Mucosa of gallbladder (tissue), 1 donor: Measurements from ENCODE around the gene TNNC1. TPM values are rescaled to one million over a fixed set of nuclear protein-coding genes. Genes with fewer than 3 reads are reported as not detected.

Experiments used
- DNase-seq: peaks from one replicate; pipeline ENCODE4 v3.0.0-alpha.2; 2020; ENCODE audit warnings: low spot score
- total RNA-seq: library from RNA; stranded (reverse); gene quantifications from one replicate; pipeline ENCODE4 v1.2.1, GENCODE V29; 2021
- donor health status: DM: no; HTN: no; CAD: no.

The TNNC1 gene
- total RNA-seq: 0.81 TPM

DNA sequence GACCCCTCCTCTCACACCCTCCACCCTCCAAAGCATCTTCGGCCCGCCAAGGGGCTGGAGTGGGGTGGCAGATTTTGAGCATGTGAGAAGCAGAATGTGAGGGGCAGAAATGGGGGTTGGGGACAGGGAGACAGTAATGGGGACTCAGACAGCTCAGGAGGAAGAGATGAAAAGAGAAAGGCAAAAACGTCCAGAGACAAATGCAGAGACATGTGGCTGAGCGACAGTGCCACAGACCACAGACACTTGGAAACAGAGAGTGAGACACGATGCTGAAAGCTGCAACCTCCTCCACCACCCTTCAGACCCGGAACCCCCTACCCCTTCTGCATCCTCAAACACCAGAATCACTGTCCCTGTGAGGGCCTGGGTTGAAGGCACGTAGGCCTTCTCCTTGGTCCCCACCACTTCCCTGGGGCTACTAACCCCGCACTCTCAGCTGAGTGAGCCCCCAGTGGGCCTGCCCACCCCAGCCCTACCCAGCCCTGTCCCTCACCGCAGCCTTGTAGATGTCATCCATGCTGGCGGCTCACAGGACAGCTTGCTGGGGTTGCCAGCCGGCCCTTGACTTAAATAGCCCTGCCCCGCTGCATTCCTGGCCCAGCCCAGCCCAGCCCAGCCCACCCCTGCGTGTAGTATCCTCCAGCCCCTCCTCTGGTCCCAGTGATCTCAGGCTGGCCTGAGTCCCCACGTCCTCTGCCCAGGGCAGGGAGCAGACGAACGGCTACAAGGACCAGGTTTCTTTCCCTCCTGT, at the start of gene TNNC1:
Gene TNNC1, minus strand, starts transcription at position 546 of the 754 bp plus-strand sequence. Its CDS starts 26 bp downstream, at position 520.
- no peak for DNase-seq

DNA sequence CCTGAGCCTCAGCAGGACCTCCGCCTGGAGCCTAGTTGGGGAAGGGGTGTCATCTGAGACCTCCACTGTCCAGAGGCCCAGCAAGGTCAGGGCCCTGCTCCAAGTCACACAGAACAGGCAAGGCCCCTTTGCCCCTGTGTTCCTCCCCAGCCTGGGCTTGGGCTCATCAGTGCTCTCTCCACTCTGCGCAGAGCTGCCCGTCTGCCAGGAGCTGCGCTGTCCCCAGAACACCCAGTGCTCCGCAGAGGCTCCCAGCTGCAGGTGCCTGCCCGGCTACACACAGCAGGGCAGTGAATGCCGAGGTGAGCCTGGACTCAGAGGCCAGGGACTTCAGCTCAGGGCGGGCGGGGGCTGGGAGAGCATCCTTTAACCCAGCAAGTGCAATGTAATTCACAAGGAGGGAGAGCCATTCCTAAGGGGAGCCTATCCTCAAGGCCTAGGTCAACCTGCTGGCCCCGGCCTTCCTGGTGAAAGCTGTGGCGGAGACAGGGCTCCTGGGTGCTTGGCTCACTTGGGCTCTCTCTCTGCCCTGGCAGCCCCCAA, 49.0 kb upstream of the TNNC1 start:
- DNase-seq: no peak

DNA sequence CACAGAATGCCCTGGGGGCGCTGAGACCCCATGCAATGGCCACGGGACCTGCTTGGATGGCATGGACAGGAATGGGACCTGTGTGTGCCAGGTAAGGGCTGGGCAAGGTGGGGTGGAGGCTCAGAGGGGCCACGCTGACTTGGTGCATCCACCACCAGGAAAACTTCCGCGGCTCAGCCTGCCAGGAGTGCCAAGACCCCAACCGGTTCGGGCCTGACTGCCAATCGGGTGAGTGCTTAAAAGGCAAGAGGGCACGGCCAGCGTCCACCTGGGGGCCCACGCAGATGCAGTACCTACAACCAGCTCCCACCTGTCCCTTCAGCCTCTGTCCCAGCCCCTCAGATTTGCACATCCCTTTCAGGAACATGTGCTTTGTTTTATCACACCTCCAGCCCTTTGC, 48.2 kb upstream of the TNNC1 start:
- no peak for DNase-seq

DNA sequence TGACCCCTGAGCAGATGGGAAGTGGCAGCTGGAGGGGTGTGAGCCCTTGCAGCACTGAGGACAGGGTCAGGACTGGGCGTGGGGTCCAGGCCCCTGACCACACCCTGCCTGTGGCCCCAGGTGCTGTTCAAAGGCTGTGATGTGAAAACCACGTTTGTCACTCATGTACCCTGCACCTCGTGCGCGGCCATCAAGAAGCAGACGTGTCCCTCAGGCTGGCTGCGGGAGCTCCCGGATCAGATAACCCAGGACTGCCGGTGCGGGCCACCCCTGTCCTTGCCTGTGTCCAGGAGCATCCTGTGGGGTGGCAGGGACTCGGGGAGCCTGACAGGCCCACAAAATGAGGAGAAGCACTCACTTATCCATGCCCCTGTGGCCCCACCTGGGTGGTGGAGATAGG, 47.2 kb upstream of the TNNC1 start:
- no peak for DNase-seq

DNA sequence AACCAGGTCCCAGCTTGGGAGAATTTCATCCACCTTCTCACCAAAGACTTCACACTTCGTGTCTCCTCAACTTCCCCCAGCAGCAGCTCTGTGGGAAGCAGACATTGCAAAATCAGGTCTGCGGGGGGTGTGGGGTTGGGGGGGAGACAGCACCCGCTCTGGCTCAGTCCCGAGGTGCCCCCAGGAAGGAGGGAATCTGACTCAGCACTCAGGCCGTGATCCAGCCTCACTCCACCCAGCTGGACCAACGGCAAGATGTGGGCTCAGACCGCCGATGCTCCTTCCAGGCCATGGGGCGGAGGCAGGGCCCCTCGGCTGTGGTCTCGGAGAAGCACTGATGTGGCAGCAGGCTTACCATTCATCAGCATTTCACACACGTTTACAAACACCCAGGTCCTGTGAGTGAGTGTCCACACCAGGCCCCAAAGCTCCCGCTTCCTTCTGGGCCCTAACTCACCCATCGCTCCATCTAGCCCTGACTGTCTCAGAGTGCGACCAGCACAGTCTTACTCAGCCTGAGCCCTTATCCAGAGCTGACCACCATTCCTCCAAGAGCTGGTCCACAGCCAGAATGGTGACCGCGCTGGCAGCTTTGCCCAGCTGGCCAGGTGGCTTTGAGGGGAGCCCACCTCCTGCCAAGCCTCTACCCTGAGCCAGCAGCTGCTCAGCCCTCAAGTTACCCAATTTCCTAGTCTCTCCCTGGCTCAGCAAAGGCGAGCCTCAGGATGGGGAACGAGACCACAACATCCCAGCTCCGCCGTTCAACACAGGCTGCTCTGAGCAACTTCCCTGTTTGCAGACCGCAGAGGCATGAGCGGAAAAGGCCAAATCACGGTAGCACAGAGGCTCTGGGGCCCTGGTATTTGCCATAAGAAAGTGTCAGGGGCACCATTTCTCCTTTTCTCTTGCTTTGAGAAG, 44.6 kb upstream of the TNNC1 start:
- peak; percentile 47 for DNase-seq

DNA sequence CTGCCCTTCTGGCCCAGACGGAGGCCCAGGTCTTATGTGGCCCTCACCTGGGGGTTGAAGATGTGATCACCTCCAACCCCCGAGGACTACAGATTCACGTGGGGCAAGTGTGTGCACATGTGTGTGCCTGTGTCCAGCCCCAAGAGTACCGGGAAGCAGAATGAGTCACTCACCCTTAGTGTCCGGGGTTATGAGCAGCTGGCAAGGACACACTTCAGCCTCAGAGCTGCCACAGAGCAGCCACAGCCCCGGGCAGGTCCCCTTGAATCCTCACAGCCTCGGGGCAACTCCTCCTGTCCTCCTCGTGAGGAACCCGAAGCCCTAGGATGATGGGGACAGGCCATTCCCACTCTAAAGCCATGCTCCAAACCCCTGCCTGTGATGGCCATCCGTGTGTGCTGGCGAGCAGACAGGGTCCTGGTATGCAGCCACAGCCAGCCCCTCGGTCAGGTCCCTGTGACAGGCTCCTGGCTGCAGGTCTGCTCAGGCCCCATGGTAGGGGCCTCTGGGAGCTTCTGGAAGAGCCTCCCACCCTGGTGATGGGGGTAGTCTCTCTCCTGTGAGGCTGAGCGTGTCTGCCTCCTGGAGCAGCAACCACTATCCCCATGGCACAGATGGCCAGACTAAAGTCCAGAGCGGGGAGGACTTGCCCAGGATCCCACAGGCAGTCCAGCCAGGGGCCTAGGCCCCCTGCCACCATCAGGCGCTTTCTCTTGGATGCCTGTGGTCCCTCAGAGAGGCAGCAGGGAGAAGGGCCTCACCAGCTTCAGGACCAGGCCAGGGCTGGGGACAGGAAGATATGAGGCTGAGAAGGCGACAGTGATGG, 42.1 kb upstream of the TNNC1 start:
- no peak for DNase-seq

DNA sequence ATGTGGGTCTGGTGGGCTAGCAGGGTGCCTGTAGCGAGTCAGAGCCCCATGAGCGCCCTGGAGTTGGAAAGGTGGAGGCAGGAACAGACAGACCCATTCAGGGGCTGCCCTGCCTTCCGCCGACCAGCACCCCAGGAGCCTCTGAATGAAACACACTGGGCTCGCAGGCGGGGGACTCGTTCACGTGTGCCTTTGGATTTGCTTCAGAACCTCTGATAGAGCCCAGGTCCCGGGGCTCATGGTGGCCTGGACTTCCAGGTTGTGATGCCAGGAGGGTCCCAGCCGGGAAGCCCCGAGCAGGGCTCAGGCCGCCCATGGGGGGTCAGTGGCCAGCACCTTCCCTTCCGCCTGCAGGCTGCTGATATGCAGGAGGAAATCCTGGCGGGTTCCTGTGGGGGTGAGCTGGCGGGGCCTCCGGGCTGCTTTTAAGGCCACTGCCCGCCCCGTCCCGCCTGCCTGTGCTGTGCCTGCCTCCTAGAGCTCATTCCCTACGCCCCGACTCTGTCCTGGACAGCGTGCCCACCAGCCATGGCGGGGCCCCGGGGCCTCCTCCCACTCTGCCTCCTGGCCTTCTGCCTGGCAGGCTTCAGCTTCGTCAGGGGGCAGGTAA, 41.1 kb upstream of the TNNC1 start, which contains the start of gene STAB1:
Gene STAB1, plus strand, starts transcription at position 453 of the 610 bp plus-strand sequence. Its CDS starts 76 bp downstream, at position 529.
- DNase-seq: no peak

DNA sequence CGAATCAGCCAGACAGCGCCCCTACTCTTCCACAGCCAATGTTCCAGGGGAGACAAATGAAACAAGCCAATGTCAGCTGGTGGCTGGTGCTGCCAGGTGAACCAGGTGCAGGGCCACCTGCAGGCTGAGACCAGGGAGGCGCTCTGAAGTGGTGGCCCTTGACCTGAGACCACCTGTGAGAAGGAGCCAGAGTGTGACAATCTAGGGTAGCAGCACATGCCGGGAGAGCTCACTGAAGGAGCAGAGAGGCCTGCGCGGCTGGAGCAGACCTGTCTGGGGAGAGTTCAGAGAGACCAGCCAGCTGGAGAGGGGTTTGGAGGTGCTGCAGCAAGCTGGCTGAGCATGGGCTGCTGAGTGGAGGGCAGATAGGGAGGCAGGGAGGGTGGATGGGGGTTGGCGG, 40.6 kb upstream of the TNNC1 start:
- DNase-seq: no peak

DNA sequence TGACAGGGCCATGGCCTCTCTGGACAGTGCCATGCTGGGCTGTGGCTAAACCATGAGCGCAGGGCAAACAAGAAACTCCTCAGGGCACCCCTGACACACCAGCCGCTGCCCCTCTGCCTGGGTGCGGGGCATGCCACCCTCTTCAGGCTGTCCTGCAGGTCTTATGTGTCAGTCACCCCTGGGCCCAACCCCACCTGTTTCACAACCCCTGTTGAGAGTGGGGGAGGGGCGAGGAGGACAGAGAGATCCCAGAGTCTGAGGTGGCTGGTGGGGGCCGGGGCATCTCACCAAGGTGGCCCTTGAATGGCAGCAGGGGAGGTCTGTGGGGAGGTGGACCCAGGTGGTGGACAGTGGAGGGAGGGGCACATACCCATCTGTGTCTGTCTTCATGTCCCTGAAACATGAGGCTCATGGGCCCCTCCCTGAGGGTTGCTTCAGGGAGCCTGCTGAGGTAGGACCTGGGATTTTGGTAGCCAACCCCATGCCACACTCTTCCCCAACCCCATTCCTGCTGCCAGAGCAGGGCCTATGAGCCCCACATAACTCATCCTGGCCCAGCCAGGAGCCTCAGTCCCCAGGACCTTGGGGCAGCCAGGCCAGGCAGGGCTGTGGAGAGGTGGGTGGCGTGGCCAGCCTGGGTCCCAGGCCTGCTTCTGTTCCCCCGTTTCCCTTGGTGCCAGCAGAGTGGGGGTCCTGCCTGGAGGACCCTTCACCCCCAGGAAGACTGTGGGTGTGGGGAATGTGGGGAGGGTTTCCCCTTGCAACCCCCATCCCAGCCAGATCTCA, 39.6 kb upstream of the TNNC1 start:
- DNase-seq: no peak

DNA sequence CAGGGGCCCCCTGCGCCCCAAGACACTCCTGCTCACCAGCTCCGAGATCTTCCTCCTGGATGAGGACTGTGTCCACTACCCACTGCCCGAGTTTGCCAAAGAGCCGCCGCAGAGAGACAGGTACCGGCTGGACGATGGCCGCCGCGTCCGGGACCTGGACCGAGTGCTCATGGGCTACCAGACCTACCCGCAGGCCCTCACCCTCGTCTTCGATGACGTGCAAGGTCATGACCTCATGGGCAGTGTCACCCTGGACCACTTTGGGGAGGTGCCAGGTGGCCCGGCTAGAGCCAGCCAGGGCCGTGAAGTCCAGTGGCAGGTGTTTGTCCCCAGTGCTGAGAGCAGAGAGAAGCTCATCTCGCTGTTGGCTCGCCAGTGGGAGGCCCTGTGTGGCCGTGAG, 38.2 kb upstream of the TNNC1 start:
- DNase-seq: no peak

DNA sequence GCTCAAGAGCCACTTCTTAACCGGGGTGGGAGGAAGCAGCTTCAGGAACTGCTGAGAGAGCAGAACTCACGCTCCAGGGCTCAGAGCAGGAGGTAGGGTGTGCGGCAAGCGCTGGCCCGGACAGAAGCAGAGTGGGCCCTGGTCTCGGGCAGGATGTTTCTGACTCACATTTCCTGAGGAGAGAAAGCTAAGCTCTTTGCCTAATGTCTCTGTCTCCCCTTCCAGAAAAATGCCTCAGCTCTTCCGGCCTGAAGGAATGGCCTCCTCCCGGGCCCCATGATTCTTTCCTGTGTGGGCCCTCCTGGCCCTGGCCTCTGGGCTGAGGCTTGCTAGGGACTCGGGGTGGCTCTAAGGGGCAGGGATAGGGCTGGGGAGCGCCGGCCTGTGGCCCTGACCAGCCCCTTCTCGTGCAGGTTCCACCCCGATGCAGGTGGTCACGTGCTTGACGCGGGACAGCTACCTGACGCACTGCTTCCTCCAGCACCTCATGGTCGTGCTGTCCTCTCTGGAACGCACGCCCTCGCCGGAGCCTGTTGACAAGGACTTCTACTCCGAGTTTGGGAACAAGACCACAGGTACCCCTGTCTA, 37.2 kb upstream of the TNNC1 start:
- DNase-seq: no peak

DNA sequence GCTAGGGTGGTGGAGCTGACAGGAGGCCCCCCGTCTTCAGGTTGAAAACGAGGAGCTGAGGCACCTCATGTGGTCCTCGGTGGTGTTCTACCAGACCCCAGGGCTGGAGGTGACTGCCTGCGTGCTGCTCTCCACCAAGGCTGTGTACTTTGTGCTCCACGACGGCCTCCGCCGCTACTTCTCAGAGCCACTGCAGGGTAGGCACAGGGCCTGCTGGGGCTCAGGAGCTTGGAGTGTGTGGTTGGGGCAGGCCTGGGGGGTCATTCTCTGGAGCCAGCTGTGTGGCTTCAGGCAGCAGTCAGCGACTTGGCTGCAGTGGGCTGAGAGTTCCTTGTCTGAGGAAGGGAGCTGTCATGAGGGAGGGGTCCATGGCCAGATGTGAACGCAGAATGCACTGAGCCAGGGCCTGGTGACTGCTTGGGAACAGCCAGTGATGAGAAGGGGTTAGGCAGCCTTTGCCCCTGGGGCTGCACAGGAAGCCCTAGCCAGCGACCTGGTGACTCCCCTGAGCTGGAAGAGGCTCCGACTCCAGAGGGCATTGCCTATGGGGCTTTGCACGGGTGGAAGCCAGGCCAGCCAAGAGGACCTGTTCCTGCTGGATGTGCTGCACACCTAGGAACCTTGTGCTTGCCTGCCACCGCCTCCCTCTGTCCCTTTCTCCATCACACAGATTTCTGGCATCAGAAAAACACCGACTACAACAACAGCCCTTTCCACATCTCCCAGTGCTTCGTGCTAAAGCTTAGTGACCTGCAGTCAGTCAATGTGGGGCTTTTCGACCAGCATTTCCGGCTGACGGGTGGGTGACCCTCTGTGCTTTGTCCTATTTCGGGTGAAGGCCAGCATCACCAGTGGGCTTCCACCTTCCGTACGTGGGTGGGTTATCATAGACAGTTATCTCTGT, 36.4 kb upstream of the TNNC1 start:
- no peak for DNase-seq

DNA sequence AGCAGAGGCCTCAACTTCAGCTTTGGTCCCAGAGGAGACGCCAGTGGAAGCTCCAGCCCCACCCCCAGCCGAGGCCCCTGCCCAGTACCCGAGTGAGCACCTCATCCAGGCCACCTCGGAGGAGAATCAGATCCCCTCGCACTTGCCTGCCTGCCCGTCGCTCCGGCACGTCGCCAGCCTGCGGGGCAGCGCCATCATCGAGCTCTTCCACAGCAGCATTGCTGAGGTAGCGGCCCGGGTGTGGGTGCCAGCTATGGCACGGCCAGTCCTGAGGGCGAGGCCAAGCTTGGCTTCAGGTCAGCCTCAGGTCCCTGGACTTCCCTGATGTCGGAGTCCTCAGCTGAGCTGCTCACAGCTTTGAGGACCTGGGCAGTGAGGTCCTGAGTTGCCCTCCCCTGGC, 35.6 kb upstream of the TNNC1 start:
- DNase-seq: no peak

DNA sequence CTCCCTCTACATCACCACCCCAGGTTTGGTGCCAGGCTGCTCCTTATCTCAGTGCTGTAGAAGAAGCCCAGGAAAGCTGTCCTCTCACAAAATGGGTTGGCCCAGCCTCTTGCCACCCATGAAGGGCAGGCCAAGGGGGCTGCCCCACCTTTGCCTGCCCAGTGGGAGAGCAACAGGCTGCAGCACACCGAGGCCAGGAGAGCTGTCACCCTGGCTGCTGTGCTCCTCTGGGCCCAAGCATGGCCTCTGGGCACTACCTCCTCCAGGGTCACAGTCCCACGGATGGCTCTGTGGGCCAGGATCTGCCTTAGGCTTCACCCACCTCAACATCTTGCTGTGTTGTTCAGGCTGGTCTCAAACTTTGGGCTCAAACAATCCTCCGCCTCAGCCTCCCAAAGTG, 34.9 kb upstream of the TNNC1 start:
- DNase-seq: no peak

DNA sequence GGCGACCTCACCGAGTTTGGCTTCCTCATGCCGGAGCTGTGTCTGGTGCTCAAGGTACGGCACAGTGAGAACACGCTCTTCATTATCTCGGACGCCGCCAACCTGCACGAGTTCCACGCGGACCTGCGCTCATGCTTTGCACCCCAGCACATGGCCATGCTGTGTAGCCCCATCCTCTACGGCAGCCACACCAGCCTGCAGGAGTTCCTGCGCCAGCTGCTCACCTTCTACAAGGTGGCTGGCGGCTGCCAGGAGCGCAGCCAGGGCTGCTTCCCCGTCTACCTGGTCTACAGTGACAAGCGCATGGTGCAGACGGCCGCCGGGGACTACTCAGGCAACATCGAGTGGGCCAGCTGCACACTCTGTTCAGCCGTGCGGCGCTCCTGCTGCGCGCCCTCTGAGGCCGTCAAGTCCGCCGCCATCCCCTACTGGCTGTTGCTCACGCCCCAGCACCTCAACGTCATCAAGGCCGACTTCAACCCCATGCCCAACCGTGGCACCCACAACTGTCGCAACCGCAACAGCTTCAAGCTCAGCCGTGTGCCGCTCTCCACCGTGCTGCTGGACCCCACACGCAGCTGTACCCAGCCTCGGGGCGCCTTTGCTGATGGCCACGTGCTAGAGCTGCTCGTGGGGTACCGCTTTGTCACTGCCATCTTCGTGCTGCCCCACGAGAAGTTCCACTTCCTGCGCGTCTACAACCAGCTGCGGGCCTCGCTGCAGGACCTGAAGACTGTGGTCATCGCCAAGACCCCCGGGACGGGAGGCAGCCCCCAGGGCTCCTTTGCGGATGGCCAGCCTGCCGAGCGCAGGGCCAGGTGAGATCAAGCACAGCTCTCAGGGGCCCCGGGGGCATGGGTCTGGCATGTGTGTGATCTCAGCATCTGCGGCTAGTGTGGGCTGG, 34.2 kb upstream of the TNNC1 start:
- no peak for DNase-seq

DNA sequence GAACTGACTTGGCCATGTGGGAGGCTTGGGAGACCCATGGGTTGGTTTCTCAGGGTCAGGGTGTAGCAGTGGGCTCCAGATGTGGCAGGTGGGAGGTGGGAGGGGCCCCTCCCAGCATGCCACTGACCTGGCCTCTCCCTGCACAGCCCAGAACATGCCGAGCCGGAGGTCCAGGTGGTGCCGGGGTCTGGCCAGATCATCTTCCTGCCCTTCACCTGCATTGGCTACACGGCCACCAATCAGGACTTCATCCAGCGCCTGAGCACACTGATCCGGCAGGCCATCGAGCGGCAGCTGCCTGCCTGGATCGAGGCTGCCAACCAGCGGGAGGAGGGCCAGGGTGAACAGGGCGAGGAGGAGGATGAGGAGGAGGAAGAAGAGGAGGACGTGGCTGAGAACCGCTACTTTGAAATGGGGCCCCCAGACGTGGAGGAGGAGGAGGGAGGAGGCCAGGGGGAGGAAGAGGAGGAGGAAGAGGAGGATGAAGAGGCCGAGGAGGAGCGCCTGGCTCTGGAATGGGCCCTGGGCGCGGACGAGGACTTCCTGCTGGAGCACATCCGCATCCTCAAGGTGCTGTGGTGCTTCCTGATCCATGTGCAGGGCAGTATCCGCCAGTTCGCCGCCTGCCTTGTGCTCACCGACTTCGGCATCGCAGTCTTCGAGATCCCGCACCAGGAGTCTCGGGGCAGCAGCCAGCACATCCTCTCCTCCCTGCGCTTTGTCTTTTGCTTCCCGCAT, 33.4 kb upstream of the TNNC1 start:
- DNase-seq: no peak
